GM12878 (cell line): Measurements from ENCODE around the gene TTLL3. TPM values are rescaled to one million over a fixed set of nuclear protein-coding genes. Genes with fewer than 3 reads are reported as not detected.

Source experiments
- ATAC-seq: fragments of 200-7000 bp; cut with Tn5 transposase; 3 replicates; pipeline ENCODE4 v1.9.1; 2020; ENCODE audit warnings: mild to moderate bottlenecking, moderate library complexity
- BruUV-seq: library from RNA; stranded (reverse); fragments of 400-500 nt; replicated peaks from 2 replicates; lab custom pipeline; 2021; lab: Mats Ljungman, UMichigan
- CTCF ChIA-PET: fragments of 300-600 bp; sonication (Branson Sonifier 250); formaldehyde crosslinking; extraction: SDS; loops from one replicate; lab custom pipeline; 2021; ENCODE audit warnings: inconsistent platforms; lab: Yijun Ruan, JAX
- POLR2A ChIA-PET: fragments of 350-600 bp; formaldehyde crosslinking; extraction: SDS; loops from one replicate; lab custom pipeline; 2021; ENCODE audit warnings: inconsistent platforms; lab: Charles Lee
- RAD21 ChIA-PET: fragments of 300-600 bp; sonication (Branson Sonifier 250); formaldehyde crosslinking; loops from one replicate; lab custom pipeline; 2023; ENCODE audit warnings: antibody characterized with exemption; ENCODE audit not compliant: unreplicated experiment; lab: Charles Lee
- SMC1A ChIA-PET: fragments of 300-600 bp; sonication (Branson Sonifier 250); formaldehyde crosslinking; loops from one replicate; lab custom pipeline; 2023; ENCODE audit not compliant: unreplicated experiment, uncharacterized antibody; lab: Charles Lee
- DNase-seq: peaks from one replicate; pipeline ENCODE4 v3.0.0-alpha.2; 2011; ENCODE audit warnings: low read depth, low spot score
- FAIRE-seq: peaks from 3 replicates; lab custom pipeline; 2011; peaks lifted over from hg19 to GRCh38; lab: Jason Lieb, UNC
- H2AFZ ChIP-seq: 2 replicates; pipeline ENCODE4 v1.6.0; 2011; ENCODE audit warnings: low read depth, low read length, control low read depth; ENCODE audit not compliant: control insufficient read depth
- H3K27ac ChIP-seq: 2 replicates; pipeline ENCODE4 v1.5.1; 2011; ENCODE audit warnings: control low read depth; ENCODE audit not compliant: control insufficient read depth, insufficient read depth
- H3K27me3 ChIP-seq, 2 experiments: replicated peaks in 1 of 2; 2 replicates each; pipeline versions ENCODE4 v1.6.0 to v1.6.1; 2011; ENCODE audit warnings: low read length in 1 of 2; ENCODE audit not compliant: control insufficient read depth in 2 of 2, insufficient read depth in 2 of 2
- H3K36me3 ChIP-seq, 2 experiments: 2 replicates each; pipeline ENCODE4 v1.5.1; 2011; ENCODE audit warnings: low read length in 1 of 2; ENCODE audit not compliant: control insufficient read depth in 2 of 2, insufficient read depth in 2 of 2
- H3K4me1 ChIP-seq: 2 replicates; pipeline ENCODE4 v1.6.1; 2011; ENCODE audit warnings: mild to moderate bottlenecking, low read length, moderate library complexity, mixed read lengths; ENCODE audit not compliant: control insufficient read depth, insufficient read depth
- H3K4me2 ChIP-seq: 2 replicates; pipeline ENCODE4 v1.6.0; 2011; ENCODE audit warnings: control low read depth; ENCODE audit not compliant: control insufficient read depth, insufficient read depth
- H3K4me3 ChIP-seq: fragments of 200-600 bp; sonication (generic); 2 replicates; pipeline ENCODE4 v1.5.1; 2016
- H3K79me2 ChIP-seq: 2 replicates; pipeline ENCODE4 v1.6.0; 2011; ENCODE audit warnings: low read length; ENCODE audit not compliant: control insufficient read depth, insufficient read depth
- H3K9ac ChIP-seq: 2 replicates; pipeline ENCODE4 v1.8.0; 2011; ENCODE audit warnings: low read length, control low read depth, mixed read lengths; ENCODE audit not compliant: control insufficient read depth, insufficient read depth
- H3K9me3 ChIP-seq: replicated peaks from 3 replicates; pipeline ENCODE4 v1.5.1; 2011; ENCODE audit warnings: mild to moderate bottlenecking, low read length; ENCODE audit not compliant: control insufficient read depth, insufficient read depth
- H4K20me1 ChIP-seq: 2 replicates; pipeline ENCODE4 v1.6.0; 2011; ENCODE audit not compliant: control insufficient read depth, insufficient read depth
- E2F4 ChIP-seq: IDR thresholded peaks from 2 replicates; pipeline ENCODE4 v1.6.1; 2012; ENCODE audit warnings: low read depth, low read length, improper control_type of control experiment
- HDGF ChIP-seq: fragments of 450-650 bp; IDR thresholded peaks from 2 replicates; pipeline ENCODE4 v1.6.1; 2016; ENCODE audit warnings: antibody characterized with exemption
- IKZF1 ChIP-seq: fragments of 450-650 bp; conservative IDR thresholded peaks from 2 replicates; pipeline ENCODE4 v1.6.1; 2017; ENCODE audit warnings: antibody characterized with exemption, mild to moderate bottlenecking
- NFIC ChIP-seq: IDR thresholded peaks from 2 replicates; pipeline ENCODE4 v1.6.1; 2012; ENCODE audit warnings: low read depth, mild to moderate bottlenecking, inconsistent platforms, low read length, moderate library complexity
- POLR2A ChIP-seq: IDR thresholded peaks from 2 replicates; pipeline ENCODE4 v1.6.1; 2011; ENCODE audit warnings: low read depth, mild to moderate bottlenecking, low read length
- WGBS: methylation state at CpG from one replicate; pipeline ENCODE4 v1.1.6; 2016; ENCODE audit warnings: low lambda C conversion rate; ENCODE audit not compliant: insufficient replicate concordance, insufficient coverage; ENCODE audit errors: missing lambda C conversion rate; 5-methylcytosine and 5-hydroxymethylcytosine counted together
- in situ Hi-C: fragments of 300-500 bp; cut with MboI; formaldehyde crosslinking; loops from 9 replicates; pipeline ENCODE4 v1.14.3; 2018; ENCODE audit warnings: mixed read lengths
- intact Hi-C: fragments of 100-400 bp; cut with micrococcal nuclease; formaldehyde crosslinking; loops from one replicate; pipeline ENCODE4 v1.14.2; 2022; ENCODE audit not compliant: unreplicated experiment
- polyA plus RNA-seq, 11 experiments: library from polyadenylated mRNA; depleted of rRNA in 4 of 11; unstranded in 6 of 11; stranded (reverse) in 5 of 11; fragments of >200 nt; fragmentation: Nextera tagmentation in 4 of 11; fragmentation: Illumina TruSeq in 1 of 11; extraction: Ambion mirVana in 4 of 11; extraction: Trizol in 1 of 11; gene quantifications; 1 replicate in 1 of 11; 2 replicates in 10 of 11; pipeline versions ENCODE4 v1.2.1 to v1.2.3, GENCODE V29; 2011 to 2016; ENCODE audit warnings: inconsistent platforms in 2 of 11, missing spikeins in 2 of 11, low read depth in 1 of 11
- total RNA-seq, 4 experiments: library from RNA; depleted of rRNA in 3 of 4; stranded (reverse); fragments of >200 nt in 3 of 4; fragmentation: Illumina TruSeq in 1 of 4; extraction: Trizol in 1 of 4; gene quantifications; 2 replicates each; pipeline versions ENCODE4 v1.2.1 to v1.2.3, GENCODE V29; 2013 to 2021

Gene TTLL3
- total and polyA plus RNA-seq, 10 of the 15 experiments (the other 5 are each of a cell fraction or from before 2014, with no cell fraction given) = 4.2 to 51.3 (median 18.9) TPM

GRCh38 chr3:9818666-9819335 lies 8.7 kb downstream of the TTLL3 start:
- ChIA-PET SMC1A (interaction anchor here (1.4 kb wide), 1 partner anchor 13 kb away, joined by 3 read pairs; no protein-coding TSS in a partner anchor), POLR2A (interaction anchor here (1.1 kb wide), 1 partner anchor 26 kb away, joined by 3 read pairs; the partner anchor contains the start of gene ARPC4), CTCF (no interaction called here), RAD21 (interaction anchor here (0.6 kb wide), 1 partner anchor 346 kb away, joined by 3 read pairs; the partner anchor contains the start of gene IRAK2)
- no peaks in the 10 kb centered on the region for H3K79me2 ChIP-seq
- DNase-seq (no peak), FAIRE-seq (no peak), ATAC-seq (no peak)
- no peaks in the 10 kb centered on the region for H3K9me3 ChIP-seq
- no peak overlapping the region for H3K4me3 ChIP-seq
- H2AFZ ChIP-seq = no peak overlapping the region
- intact Hi-C loops = no loop called here
- H3K4me1 ChIP-seq = no peaks in the 10 kb centered on the region
- 90% methylated on average over 6 of the region's 7 CpGs for WGBS
- no peak for TF ChIP-seq IKZF1
- no peak for TF ChIP-seq HDGF
- TF ChIP-seq NFIC = no peak
- no peaks in the 10 kb centered on the region for H4K20me1 ChIP-seq
- H3K9ac ChIP-seq = no peak overlapping the region
- no peak overlapping the region for H3K27ac ChIP-seq
- in situ Hi-C loops = no loop called here
- BruUV-seq = no TSS peak
- H3K4me2 ChIP-seq = no peak overlapping the region
- H3K36me3 ChIP-seq = no peaks in the 10 kb centered on the region
- H3K27me3 ChIP-seq = no peaks in the 10 kb centered on the region

GRCh38 chr3:9820543-9820942 lies 10.5 kb downstream of the TTLL3 start:
- Histone ChIP-seq H3K4me2 (no peak overlapping the region), H3K4me3 (no peak overlapping the region), H4K20me1 (no peaks in the 10 kb centered on the region), H3K36me3 (no peaks in the 10 kb centered on the region), H2AFZ (no peak overlapping the region), H3K27me3 (no peaks in the 10 kb centered on the region), H3K79me2 (no peaks in the 10 kb centered on the region), H3K4me1 (no peaks in the 10 kb centered on the region), H3K27ac (no peak overlapping the region), H3K9ac (no peak overlapping the region), H3K9me3 (no peaks in the 10 kb centered on the region)
- RAD21 ChIA-PET = no interaction called here
- FAIRE-seq (no peak), ATAC-seq (no peak), DNase-seq (no peak)
- SMC1A ChIA-PET = no interaction called here
- intact Hi-C loops = no loop called here
- CTCF ChIA-PET = interaction anchor here (2.4 kb wide), 1 partner anchor 10 kb away, joined by 6 read pairs; no protein-coding TSS in a partner anchor
- 83% methylated on average over 12 of the region's 12 CpGs for WGBS
- no peak for TF ChIP-seq E2F4
- 0 out of 2 replicates have a peak, but pooled peaks have one; percentile 5 for TF ChIP-seq POLR2A
- in situ Hi-C loops = no loop called here
- no TSS peak for BruUV-seq
- POLR2A ChIA-PET = no interaction called here
